ENCODE data around the gene ZNF628.

ZNF628 gene

GRCh38 chr19:55455576-55456235 lies 20.7 kb upstream of the ZNF628 start:
- Histone ChIP-seq H3K4me1 (ENCODE audit: insufficient read depth, low read length) (peaks cover 12% of the 10 kb centered on the region), H3K36me3 (ENCODE audit: insufficient read depth, low read length) (no peaks in the 10 kb centered on the region), H3K9me3 (ENCODE audit: control insufficient read depth, insufficient read depth, low read length) (no peaks in the 10 kb centered on the region), H3K9ac (ENCODE audit: low read depth, low read length) (no peak overlapping the region)

GRCh38 chr19:55456347-55456746 lies 20.1 kb upstream of the ZNF628 start:
- H3K4me1 ChIP-seq (ENCODE audit: insufficient read depth, low read length): peaks cover 12% of the 10 kb centered on the region
- no peaks in the 10 kb centered on the region for H3K9me3 ChIP-seq (ENCODE audit: control insufficient read depth, insufficient read depth, low read length)
- H3K36me3 ChIP-seq (ENCODE audit: insufficient read depth, low read length): no peaks in the 10 kb centered on the region

GRCh38 chr19:55457683-55458457 lies 18.5 kb upstream of the ZNF628 start:
- Histone ChIP-seq H3K9me3 (ENCODE audit: control insufficient read depth, insufficient read depth, low read length) (no peaks in the 10 kb centered on the region), H3K9ac (ENCODE audit: low read depth, low read length) (no peak overlapping the region), H3K4me1 (ENCODE audit: insufficient read depth, low read length) (peaks cover 12% of the 10 kb centered on the region), H3K36me3 (ENCODE audit: insufficient read depth, low read length) (no peaks in the 10 kb centered on the region)

More at GRCh38 chr19:55456347-55456746, 20.1 kb upstream of the ZNF628 start:
- no peak overlapping the region for H3K9ac ChIP-seq (ENCODE audit: low read depth, low read length)

- H3K36me3 ChIP-seq (ENCODE audit: insufficient read depth, low read length): no peaks in the 10 kb centered on the region
- peaks cover 12% of the 10 kb centered on the region for H3K4me1 ChIP-seq (ENCODE audit: insufficient read depth, low read length)
- no peak overlapping the region for H3K9ac ChIP-seq (ENCODE audit: low read depth, low read length)
- no peaks in the 10 kb centered on the region for H3K9me3 ChIP-seq (ENCODE audit: control insufficient read depth, insufficient read depth, low read length)
Observed at GRCh38 chr19:55459551-55459949, 16.9 kb upstream of the ZNF628 start.

- Histone ChIP-seq H3K4me1 (ENCODE audit: insufficient read depth, low read length) (peaks cover 13% of the 10 kb centered on the region), H3K9me3 (ENCODE audit: control insufficient read depth, insufficient read depth, low read length) (no peaks in the 10 kb centered on the region), H3K36me3 (ENCODE audit: insufficient read depth, low read length) (no peaks in the 10 kb centered on the region), H3K9ac (ENCODE audit: low read depth, low read length) (peak overlapping the region; percentile 62; the same call in 1 of the 2 replicates)
Observed at GRCh38 chr19:55459950-55460657, 16.3 kb upstream of the ZNF628 start.

- no peaks in the 10 kb centered on the region for H3K9me3 ChIP-seq (ENCODE audit: control insufficient read depth, insufficient read depth, low read length)
- H3K36me3 ChIP-seq (ENCODE audit: insufficient read depth, low read length): no peaks in the 10 kb centered on the region
- H3K4me1 ChIP-seq (ENCODE audit: insufficient read depth, low read length): peaks cover 20% of the 10 kb centered on the region
- peak overlapping the region; percentile 70; the same call in 1 of the 2 replicates for H3K9ac ChIP-seq (ENCODE audit: low read depth, low read length)
Observed at GRCh38 chr19:55460670-55461258, 15.7 kb upstream of the ZNF628 start.

GRCh38 chr19:55461259-55461973 lies 15.0 kb upstream of the ZNF628 start, which contains the start of gene ISOC2:
ISOC2 (minus strand) TSS chr19:55461642; CDS start chr19:55456486, 5,156 bp downstream.
- Histone ChIP-seq H3K4me1 (ENCODE audit: insufficient read depth, low read length) (peaks cover 20% of the 10 kb centered on the region), H3K36me3 (ENCODE audit: insufficient read depth, low read length) (no peaks in the 10 kb centered on the region), H3K9me3 (ENCODE audit: control insufficient read depth, insufficient read depth, low read length) (no peaks in the 10 kb centered on the region), H3K9ac (ENCODE audit: low read depth, low read length) (peak within 1 kb of the TSS; percentile 70; the same call in 1 of the 2 replicates)

- Histone ChIP-seq H3K4me1 (ENCODE audit: insufficient read depth, low read length) (peaks cover 20% of the 10 kb centered on the region), H3K9ac (ENCODE audit: low read depth, low read length) (peak overlapping the region; percentile 54; the same call in 1 of the 2 replicates), H3K36me3 (ENCODE audit: insufficient read depth, low read length) (no peaks in the 10 kb centered on the region), H3K9me3 (ENCODE audit: control insufficient read depth, insufficient read depth, low read length) (no peaks in the 10 kb centered on the region)
Observed at GRCh38 chr19:55461974-55462626, 14.3 kb upstream of the ZNF628 start.

- Histone ChIP-seq H3K9me3 (ENCODE audit: control insufficient read depth, insufficient read depth, low read length) (no peaks in the 10 kb centered on the region), H3K36me3 (ENCODE audit: insufficient read depth, low read length) (no peaks in the 10 kb centered on the region), H3K4me1 (ENCODE audit: insufficient read depth, low read length) (peaks cover 20% of the 10 kb centered on the region), H3K9ac (ENCODE audit: low read depth, low read length) (no peak overlapping the region)
Observed at GRCh38 chr19:55462722-55463121, 13.7 kb upstream of the ZNF628 start.

GRCh38 chr19:55463583-55464031 lies 12.8 kb upstream of the ZNF628 start:
- Histone ChIP-seq H3K9ac (ENCODE audit: low read depth, low read length) (peak overlapping the region; percentile 47; the same call in 1 of the 2 replicates), H3K4me1 (ENCODE audit: insufficient read depth, low read length) (peaks cover 17% of the 10 kb centered on the region), H3K9me3 (ENCODE audit: control insufficient read depth, insufficient read depth, low read length) (no peaks in the 10 kb centered on the region), H3K36me3 (ENCODE audit: insufficient read depth, low read length) (no peaks in the 10 kb centered on the region)

- Histone ChIP-seq H3K9ac (ENCODE audit: low read depth, low read length) (peak overlapping the region; percentile 47; the same call in 1 of the 2 replicates), H3K36me3 (ENCODE audit: insufficient read depth, low read length) (no peaks in the 10 kb centered on the region), H3K9me3 (ENCODE audit: control insufficient read depth, insufficient read depth, low read length) (no peaks in the 10 kb centered on the region), H3K4me1 (ENCODE audit: insufficient read depth, low read length) (peaks cover 17% of the 10 kb centered on the region)
Observed at GRCh38 chr19:55464039-55464661, 12.3 kb upstream of the ZNF628 start.

- peak within 1 kb of the TSS; percentile 47; the same call in 1 of the 2 replicates for H3K9ac ChIP-seq (ENCODE audit: low read depth, low read length)
- peaks cover 17% of the 10 kb centered on the region for H3K4me1 ChIP-seq (ENCODE audit: insufficient read depth, low read length)
- no peaks in the 10 kb centered on the region for H3K9me3 ChIP-seq (ENCODE audit: control insufficient read depth, insufficient read depth, low read length)
- no peaks in the 10 kb centered on the region for H3K36me3 ChIP-seq (ENCODE audit: insufficient read depth, low read length)
Observed at GRCh38 chr19:55464662-55465054, 11.8 kb upstream of the ZNF628 start, which contains the start of gene C19orf85. C19orf85 (minus strand) TSS chr19:55464751; CDS start chr19:55464554, 197 bp downstream.

All from ES-I3 (cell line).